Measurements from ENCODE around the gene SKA1. TPM values are rescaled to one million over a fixed set of nuclear protein-coding genes. Genes with fewer than 3 reads are reported as not detected.
A peak's percentile ranks its signal among the peaks of the same experiment; 100 is the strongest.

The SKA1 gene
- total and polyA plus RNA-seq, 2 of the 4 experiments (the other 2 are of a cell fraction) = 5.8 to 5.9 TPM

DNA sequence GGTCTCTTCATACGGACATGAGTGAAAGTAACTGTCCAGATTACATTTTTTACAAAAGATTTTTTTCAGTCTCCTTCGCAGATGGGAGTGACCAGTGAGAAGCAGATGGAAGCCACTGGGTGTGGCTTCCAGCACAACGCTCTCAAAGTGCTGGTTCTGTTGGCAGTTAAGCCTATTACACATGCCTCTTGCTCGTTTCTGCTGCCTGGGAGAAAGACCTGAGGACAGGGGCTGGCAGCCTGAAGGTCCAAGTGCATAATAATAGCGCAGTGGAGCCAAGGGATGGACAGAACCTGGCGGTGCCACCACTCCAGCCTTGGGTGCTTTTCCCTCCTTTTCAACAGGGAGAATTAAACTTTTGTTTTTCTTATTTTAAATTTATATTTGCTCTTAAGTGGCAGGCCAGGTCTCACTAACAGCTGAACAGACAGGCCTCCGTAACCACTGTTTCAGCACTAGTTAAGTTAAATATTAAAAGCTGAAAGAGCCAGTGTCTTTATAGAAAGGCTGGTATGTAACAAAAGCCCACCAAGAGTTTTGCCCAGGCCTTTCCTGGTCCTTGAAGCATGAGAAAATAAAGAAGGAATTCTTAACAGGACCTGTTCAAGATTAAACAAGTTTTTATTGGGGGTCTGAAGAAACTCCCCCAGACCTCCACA, 1.2 kb upstream of the SKA1 start:
- Histone ChIP-seq H4K20me1 (ENCODE audit: insufficient read depth, low read length) (no peaks in the 10 kb centered on the region), H4K8ac (ENCODE audit: low read depth in 2 of 2, low read length in 2 of 2) (peak overlapping the region; percentile 40 to 99; a peak in 2 of 4 replicates), H3K9ac (ENCODE audit: low read depth, low read length) (no peak overlapping the region), H3K4me1 (ENCODE audit: control insufficient read depth, insufficient read depth, low read length) (no peaks in the 10 kb centered on the region), H2AFZ (replicated peaks; ENCODE audit: low read length, poor library complexity) (peak overlapping the region; percentile 65), H3K18ac (ENCODE audit: low read depth, low read length) (no peak overlapping the region), H2AK5ac (ENCODE audit: low read depth, low read length) (no peak overlapping the region), H2BK15ac (ENCODE audit: low read depth, low read length) (no peak overlapping the region), H3K36me3 (ENCODE audit: control insufficient read depth, insufficient read depth, low read length) (no peaks in the 10 kb centered on the region), H3K27ac (ENCODE audit: insufficient read depth, low read length) (no peak overlapping the region), H3K9me3 (ENCODE audit: control insufficient read depth, insufficient read depth, low read length) (no peaks in the 10 kb centered on the region), H3K56ac (ENCODE audit: extremely low read depth, insufficient read depth, low read length) (no peak overlapping the region), H2AK9ac (replicated peaks; ENCODE audit: low read depth, low read length, poor library complexity) (peak overlapping the region; percentile 42), H3K14ac (replicated peaks; ENCODE audit: low read depth, low read length) (no peak overlapping the region), H2BK20ac (ENCODE audit: low read depth, low read length) (no peak overlapping the region), H3K23ac (ENCODE audit: low read depth, low read length) (no peak overlapping the region), H3K27me3 (ENCODE audit: control insufficient read depth, insufficient read depth, low read length) (no peaks in the 10 kb centered on the region), H3K4me2 (ENCODE audit: low read depth, low read length) (no peak overlapping the region), H3K9me1 (ENCODE audit: insufficient read depth, low read length) (no peaks in the 10 kb centered on the region), H4K5ac (ENCODE audit: low read depth, low read length) (no peak overlapping the region), H3K4ac (ENCODE audit: low read depth, low read length) (no peak overlapping the region), H3K79me1 (ENCODE audit: low read depth in 1 of 2, low read length in 2 of 2) (peaks cover 3 to 10% of the 10 kb centered on the region in 2 experiments; a peak in 1 of 4 replicates), H2BK120ac (ENCODE audit: low read depth, low read length) (no peak overlapping the region), H2BK5ac (ENCODE audit: low read depth, low read length, poor library complexity, severe bottlenecking) (no peak overlapping the region), H3K4me3 (ENCODE audit: insufficient read depth, low read depth, low read length) (no peak overlapping the region), H4K91ac (ENCODE audit: insufficient read depth, low read depth, low read length) (no peak overlapping the region)
- ChIA-PET POLR2A (ENCODE audit: unreplicated experiment) (no interaction called here), CTCF (no interaction called here)
- intact Hi-C loops (cut with micrococcal nuclease) (no loop called here), in situ Hi-C loops (cut with MboI; ENCODE audit: low sequenced_read_pairs) (no loop called here), dilution Hi-C loops (cut with HindIII; ENCODE audit: low sequenced_read_pairs, unreplicated experiment) (no loop called here)
- no peak for ATAC-seq (ENCODE audit: low read depth)
- no peak for DNase-seq
- no CpG with 5 or more reads among the region's 7 CpGs for WGBS, 2 experiments (ENCODE audit: extremely low coverage in 2 of 2, insufficient read length in 1 of 2)
- no TSS peak for BruUV-seq (replicated peaks)
- TF ChIP-seq POLR2A (IDR thresholded peaks at IDR 0.05; ENCODE audit: low read depth, low read length) (no peak), RAD21 (IDR thresholded peaks at IDR 0.05; ENCODE audit: low read length) (no peak), MXI1 (IDR thresholded peaks at IDR 0.05; ENCODE audit: borderline replicate concordance, low read depth, low read length) (no peak), SMC3 (IDR thresholded peaks at IDR 0.05; ENCODE audit: low read depth, low read length) (no peak), MAZ (IDR thresholded peaks at IDR 0.05; ENCODE audit: borderline replicate concordance, low read depth, low read length) (no peak), RCOR1 (IDR thresholded peaks at IDR 0.05; ENCODE audit: insufficient replicate concordance, low read length) (no peak), CHD1 (IDR thresholded peaks at IDR 0.05; ENCODE audit: low read depth, low read length) (no peak), MAFK (IDR thresholded peaks at IDR 0.05; ENCODE audit: low read depth, low read length) (no peak), BHLHE40 (IDR thresholded peaks at IDR 0.05; ENCODE audit: low read depth, low read length) (no peak)
- TF ChIP-seq, protein P1, sequence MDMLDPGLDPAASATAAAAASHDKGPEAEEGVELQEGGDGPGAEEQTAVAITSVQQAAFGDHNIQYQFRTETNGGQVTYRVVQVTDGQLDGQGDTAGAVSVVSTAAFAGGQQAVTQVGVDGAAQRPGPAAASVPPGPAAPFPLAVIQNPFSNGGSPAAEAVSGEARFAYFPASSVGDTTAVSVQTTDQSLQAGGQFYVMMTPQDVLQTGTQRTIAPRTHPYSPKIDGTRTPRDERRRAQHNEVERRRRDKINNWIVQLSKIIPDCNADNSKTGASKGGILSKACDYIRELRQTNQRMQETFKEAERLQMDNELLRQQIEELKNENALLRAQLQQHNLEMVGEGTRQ (IDR thresholded peaks at IDR 0.05; ENCODE audit: low read depth, low read length) = no peak
- TF ChIP-seq, protein P2, sequence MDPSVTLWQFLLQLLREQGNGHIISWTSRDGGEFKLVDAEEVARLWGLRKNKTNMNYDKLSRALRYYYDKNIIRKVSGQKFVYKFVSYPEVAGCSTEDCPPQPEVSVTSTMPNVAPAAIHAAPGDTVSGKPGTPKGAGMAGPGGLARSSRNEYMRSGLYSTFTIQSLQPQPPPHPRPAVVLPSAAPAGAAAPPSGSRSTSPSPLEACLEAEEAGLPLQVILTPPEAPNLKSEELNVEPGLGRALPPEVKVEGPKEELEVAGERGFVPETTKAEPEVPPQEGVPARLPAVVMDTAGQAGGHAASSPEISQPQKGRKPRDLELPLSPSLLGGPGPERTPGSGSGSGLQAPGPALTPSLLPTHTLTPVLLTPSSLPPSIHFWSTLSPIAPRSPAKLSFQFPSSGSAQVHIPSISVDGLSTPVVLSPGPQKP (IDR thresholded peaks at IDR 0.05; ENCODE audit: borderline replicate concordance, low read depth, low read length) = no peak

All from IMR-90 (cell line).